Stimulated activated CD8-positive, alpha-beta memory T cell treated with anti-CD3 and anti-CD28 coated beads, Interleukin-7, amount 100 ng/mL, for 4 hours (primary cell): Measurements from ENCODE around the gene GPR137C.
A peak's percentile ranks its signal among the peaks of the same experiment; 100 is the strongest.

ENCODE experiments used
- DNase-seq, 2 donors: peaks; one replicate each; pipeline ENCODE4 v3.0.0-alpha.2; 2020; ENCODE audit warnings: low read depth in 2 of 2

The GPR137C gene, protein sequence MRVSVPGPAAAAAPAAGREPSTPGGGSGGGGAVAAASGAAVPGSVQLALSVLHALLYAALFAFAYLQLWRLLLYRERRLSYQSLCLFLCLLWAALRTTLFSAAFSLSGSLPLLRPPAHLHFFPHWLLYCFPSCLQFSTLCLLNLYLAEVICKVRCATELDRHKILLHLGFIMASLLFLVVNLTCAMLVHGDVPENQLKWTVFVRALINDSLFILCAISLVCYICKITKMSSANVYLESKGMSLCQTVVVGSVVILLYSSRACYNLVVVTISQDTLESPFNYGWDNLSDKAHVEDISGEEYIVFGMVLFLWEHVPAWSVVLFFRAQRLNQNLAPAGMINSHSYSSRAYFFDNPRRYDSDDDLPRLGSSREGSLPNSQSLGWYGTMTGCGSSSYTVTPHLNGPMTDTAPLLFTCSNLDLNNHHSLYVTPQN

DNA sequence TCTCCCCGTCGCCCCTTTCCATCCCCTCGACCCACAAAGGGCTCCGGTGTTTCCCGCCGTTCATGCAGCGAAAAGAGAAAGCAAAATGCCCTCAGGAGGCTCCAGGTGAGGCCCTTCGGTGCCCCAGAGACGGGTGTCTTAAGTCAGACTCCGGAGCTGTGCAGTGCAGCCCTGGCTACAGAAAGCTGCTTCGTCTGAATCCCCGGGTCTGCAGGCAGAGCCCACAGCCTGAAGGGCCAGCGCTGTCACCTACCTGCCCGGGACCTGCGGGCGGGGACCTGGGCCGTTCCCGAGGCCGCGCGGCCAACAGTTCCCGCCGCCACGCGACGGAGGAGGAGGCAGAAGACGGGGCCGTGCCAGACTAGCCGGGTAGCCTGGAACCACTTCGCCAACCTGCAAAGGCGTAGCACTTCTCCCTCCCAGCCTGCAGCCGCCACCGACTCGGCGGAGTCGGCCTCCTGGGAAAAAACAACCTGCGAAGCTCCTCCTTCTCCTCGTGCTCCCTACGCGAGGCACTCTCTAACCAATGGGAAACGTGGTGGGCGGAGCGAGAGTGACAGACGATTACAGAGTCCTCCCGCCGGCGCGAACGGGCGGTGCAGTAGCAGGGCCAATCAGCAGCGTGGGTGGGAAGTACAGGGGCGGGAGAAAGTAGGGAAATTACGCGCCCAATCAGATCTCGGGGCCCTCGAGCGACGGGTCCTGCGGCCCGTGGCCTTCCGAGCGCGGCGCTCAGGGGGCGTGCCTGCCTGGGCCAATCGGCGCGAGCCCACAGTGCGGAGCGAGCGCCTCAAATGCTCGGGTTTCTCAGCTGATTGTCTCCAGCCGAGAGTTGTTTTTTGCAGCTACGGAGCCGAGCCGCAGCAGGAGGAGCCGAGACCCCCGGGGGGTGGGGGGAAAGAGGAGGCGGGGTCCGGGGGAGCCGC is at the start of gene GPR137C, which contains the start of gene TXNDC16:
Gene GPR137C, plus strand, starts transcription at position 774 of the 926 bp plus-strand sequence. CDS start 312 bp downstream, outside the sequence.
Gene TXNDC16, minus strand, starts transcription at position 443 of the 926 bp plus-strand sequence. CDS start 8,948 bp downstream, outside the sequence.
- peak; percentile 99 to 100 for DNase-seq

DNA sequence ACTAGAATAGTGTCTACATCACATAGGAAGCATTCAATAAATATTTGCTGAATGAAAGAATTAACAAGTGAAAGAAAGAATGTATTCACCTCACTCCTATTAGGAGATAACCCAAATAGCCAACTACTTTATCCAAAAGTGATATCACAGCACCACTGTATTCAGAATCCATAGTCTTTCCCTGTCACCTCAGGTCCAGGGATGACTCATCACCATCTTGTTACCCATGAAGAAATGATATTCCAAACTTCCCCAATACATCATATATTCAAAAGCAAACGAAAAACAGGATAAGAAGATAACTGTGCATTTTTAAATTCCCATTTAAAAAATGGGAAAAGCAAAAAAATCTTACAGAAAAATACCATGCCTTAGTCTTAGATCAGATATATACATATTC is 39.4 kb upstream of the GPR137C start:
- no peak for DNase-seq

DNA sequence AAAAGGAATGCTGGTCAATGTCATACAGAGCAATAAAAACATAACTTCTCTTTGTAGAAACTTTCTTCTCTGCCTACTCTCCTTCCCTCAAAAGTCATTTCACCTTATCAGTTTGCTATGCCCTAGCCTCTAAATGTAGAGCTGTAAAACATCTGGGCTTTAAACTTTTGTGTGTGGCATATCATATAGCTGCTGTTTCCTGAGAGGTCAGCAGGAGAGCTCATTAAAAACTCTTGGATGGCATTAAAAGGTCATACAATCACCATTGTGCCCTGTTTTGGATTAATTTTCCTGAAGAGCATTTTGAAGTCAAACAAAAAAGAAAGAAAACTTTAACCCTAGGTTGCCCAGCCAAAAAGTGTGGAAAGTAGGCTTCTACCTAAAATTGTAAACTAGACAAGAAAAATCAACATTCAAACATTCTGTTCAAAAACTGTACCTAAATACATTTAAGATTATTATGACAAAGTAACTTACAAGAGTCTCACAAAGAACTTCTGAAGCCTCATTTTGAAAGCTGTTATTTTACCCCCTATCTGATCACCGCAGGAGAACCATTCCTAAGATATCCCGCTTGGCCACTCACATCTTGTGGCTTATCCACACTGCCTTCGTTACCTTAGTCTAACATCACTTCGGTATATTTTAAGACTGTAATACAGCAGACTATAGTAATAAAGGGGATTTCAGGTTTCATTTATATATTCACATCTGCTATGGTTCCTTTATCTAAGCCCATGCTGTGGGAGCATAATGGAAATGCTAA is 38.4 kb upstream of the GPR137C start:
- no peak for DNase-seq

DNA sequence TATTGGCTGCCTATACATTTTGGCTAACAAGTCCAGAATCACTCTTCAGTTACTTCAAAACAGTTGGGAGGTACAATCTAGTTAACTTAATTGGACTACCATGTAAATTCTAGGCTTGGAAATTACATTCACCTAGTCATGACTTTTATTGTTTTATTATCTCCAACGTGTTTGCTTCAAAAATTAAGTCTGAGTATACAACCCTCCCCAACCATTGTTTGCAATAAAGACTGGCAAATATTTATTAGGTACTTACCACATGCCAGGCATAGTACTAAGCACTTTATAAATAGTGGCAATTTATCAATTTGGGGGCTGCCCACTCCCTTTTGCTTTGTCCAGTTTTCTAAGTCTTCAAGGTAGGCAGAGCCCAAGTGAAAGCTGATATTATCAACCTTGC is 30.6 kb upstream of the GPR137C start:
- DNase-seq = no peak

DNA sequence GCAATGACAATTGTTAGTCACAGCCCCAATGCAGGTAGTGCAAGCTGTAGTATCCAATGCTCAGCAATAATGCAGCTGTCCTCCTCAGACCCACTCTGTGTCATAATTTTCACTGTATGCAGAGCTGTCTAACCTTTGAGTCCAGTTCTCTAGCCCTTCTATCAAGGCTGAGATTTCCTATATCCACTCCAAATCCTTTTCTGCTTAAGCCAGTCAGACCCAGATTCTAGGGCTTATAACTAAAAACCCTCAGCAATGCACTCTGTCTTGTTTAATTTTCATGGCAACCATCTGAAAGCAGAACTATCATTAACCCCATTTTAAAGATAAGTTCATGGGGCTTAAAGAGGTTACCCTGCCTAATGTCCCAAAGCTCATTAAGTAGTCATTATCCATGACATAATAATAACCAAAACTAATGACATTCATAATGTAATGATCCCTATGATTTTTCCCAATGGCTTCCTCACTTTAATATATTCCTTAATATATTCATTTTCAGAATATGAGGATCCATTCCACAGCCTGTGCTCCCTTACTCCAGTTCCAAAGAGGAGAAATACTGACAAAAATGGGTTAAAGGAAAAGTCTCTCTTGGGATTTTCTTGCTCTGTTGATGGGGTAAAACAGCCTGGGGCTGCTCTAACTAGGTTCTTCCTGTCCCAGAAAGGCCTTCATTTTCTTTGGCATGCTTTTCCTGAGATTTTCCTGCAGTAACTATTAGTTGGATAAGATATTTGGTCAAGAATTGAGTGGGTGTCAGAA is 29.9 kb upstream of the GPR137C start:
- no peak for DNase-seq

DNA sequence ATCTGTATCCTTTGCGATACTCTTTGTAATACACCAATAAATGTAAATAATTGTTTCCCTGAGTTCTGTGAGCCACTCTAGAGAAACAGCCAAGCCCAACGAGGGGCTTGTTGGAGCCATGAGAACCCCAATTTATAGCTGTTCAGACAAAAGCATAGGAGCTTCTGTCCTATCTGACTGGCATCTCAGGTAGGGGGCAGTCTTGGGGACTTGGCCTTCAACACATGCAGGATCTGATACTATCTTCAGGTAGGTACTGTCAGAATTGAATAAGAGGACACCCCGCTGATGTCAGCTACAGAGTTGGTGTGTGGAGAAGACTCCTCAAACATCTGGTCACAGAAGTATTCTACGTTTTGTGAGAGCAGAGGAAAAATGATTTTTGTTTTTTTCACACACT is 25.6 kb upstream of the GPR137C start:
- no peak for DNase-seq

DNA sequence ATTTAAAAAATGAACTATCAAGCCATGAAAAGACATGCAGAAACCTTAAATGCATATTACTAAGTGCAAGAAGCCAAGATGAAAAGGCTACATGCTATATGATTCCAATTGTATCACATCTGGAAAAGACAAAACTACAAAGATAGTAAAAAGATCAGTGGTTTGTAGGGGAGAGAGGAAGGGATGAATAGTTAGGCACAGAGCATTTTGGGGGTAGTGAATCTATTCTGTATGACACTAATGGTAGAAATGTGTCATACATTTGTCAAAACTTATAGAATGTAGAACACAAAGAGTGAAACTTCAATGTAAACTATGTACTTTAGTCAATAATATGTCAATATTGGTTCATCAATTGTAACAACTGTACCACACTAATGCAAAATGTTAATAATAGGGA is 21.2 kb upstream of the GPR137C start:
- DNase-seq = no peak

DNA sequence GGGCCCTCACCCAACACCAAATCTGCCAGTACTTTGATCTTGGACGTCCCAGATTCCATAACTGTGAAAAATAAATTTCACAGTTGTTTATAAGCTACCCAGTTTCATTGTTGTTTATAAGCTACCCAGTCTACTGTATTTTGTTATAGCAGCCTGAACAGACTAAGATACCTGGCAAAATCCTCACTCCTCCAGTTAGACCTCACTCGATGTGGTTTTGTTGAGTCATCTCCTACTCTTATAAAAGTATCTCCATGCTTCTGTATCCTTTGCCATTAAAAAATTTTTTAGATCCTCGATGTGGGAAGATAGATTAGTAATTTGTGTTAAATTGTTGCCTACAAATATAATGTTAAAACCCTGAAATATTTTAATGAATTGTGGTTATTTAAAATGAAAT is 16.4 kb upstream of the GPR137C start:
- no peak for DNase-seq

DNA sequence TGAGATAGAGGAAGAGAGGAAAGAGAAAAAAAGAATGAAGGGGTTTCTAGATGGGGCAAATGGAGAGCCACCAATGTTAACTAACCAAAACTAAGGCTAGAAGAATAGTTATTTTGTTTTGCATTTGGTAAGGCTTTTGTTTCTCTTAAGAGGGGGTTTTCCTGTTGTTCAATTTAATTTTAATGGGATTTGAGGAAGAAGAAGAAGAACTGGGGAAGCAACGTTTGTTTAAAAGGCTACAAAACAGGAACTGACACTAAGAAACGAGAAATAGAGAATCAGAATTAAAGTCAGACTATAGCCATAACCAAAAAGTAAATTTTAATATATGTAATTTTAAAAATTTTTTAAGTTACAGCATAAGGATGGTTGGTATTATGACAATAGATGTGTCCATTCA is 14.0 kb upstream of the GPR137C start:
- no peak for DNase-seq

DNA sequence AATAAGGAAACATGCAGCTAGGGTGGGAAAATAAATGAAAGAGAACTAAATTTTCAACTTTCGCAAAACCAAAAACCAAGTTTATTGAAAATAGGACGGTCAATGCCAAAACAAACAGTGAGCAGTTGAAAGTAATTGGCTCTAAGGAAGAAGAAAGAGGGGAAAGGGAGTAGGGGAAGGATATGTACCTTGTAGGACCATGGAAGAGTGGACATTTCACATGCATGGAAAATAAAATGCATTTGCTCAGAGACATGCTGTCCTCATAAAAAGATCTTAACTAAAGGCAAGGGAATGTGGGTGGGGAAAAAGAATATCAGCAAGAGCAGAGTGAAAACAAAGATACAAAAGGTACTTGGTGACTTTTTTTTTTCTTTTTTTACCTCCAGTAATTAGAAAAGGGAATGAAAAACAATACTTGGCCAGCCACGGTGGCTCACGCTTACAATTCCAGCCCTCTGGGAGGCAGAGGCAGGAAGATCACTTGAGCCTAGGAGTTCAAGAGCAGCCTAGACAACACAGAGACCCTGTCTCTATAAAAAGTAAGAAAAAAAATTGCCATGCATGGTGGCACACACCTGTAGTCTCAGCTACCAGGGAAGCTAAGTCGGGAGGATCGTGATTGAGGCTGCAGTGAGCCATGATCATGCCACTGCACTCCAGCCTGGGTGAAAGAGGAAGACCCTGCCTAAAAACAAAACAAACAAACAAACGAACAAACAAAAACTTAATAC is 6.9 kb upstream of the GPR137C start:
- no peak for DNase-seq

DNA sequence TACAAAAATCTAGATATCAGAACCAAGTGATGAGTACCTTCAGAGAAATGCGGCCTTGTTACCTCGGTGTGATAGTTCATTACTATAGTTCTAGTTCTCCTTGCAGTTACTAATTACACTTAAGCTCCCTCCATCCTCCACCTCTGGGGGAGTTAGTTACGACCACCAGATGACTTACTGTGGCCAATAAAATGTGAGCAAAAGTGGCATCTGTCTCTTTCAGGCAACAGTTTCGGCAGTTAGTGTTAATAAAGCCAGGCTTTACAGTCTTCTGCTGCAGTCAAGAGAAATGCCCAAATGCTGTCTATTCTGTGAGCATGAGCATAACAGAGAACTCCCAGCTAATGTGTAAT is 6.3 kb upstream of the GPR137C start:
- no peak for DNase-seq

DNA sequence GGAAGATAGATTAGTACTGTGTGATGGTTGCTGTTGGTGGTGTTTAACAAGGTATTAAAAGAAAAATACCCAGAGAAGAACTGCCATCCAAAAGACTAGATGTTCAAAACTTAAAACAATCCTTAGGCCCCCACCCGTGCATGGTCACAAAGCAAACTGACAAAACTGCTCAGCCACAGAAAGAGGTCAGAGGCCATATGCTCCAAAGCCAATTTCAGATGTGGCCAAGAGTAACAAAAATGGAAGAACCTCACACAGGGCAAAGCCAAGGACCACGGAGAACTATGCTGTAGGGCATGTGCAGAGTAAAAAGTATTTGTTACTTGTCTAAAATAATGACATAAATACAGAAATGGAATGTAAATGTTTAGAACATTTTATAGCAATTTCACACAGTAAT is 5.6 kb upstream of the GPR137C start:
- DNase-seq = no peak

DNA sequence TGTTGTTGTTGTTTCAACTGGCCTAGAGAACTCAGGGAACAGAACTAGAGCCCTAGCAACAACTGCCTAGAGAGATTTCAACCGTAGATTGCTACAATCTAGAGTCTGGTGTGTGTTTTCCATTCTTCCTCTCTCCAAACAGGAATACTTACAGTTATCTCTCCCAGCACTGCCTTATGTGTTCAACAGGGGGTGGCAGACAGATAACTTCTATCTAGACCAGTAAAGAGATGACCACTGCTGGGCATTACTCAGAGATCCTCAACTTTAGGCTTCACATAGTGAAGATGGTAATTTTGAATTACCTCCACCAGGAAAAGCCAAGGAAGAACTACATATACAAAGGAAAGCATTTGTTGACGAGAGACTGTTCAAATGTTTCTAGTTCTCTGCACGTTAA is 5.1 kb upstream of the GPR137C start:
- no peak for DNase-seq

DNA sequence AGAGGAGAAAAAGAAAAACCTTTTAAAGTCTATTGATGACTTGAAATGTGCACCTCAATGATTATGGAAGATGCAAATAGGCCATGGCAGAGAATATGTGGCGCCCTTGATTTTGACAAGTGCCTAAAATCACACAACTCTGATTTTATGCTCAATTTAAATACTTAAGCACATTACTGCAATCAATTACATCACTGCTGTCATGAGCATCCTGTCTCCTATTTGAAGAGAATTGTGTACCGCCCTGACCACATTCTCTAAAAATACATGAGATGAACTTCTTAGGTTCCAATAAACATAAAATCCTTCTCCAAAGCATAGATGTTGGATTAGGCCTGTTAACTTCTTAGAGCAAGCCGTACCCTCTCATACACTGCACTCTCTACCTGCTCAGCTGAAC is 2.0 kb upstream of the GPR137C start:
- DNase-seq = no peak

DNA sequence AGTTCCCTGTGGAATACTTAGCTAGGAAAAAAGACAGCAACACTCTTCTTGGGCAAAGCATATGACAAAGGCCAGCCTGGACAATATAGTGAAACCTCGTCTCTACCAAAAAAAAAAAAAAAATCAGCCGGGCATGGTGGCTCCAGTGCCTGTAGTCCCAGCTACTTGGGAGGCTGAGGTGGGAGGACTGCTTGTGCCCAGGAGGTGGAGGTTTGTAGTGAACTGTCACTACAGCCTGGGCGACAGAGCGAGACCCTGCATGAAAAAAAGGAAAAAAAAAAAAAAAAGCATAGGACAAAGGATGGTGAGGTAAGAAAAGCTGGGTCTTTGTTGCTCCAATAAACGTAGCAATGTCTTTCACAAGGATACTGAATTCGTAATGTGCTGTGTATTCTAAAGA is 1.4 kb upstream of the GPR137C start:
- no peak for DNase-seq

DNA sequence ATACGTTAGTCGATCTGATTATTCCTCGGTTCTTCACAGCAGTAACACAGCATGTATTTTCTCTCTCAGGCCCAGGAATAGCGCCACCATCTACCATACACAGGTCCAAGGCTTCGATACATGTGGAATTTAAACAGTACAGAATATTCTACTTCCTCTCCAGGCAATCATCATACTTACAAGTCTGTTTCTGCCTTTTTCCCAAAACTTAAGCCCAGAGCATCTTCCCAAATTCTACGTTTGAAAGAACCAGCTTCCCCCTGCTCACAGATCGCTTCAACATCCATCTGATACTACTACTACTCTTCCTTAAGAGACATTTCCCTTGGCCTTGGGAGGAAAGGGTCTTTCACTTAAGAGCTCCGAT is 957 bp upstream of the GPR137C start:
- no peak for DNase-seq

DNA sequence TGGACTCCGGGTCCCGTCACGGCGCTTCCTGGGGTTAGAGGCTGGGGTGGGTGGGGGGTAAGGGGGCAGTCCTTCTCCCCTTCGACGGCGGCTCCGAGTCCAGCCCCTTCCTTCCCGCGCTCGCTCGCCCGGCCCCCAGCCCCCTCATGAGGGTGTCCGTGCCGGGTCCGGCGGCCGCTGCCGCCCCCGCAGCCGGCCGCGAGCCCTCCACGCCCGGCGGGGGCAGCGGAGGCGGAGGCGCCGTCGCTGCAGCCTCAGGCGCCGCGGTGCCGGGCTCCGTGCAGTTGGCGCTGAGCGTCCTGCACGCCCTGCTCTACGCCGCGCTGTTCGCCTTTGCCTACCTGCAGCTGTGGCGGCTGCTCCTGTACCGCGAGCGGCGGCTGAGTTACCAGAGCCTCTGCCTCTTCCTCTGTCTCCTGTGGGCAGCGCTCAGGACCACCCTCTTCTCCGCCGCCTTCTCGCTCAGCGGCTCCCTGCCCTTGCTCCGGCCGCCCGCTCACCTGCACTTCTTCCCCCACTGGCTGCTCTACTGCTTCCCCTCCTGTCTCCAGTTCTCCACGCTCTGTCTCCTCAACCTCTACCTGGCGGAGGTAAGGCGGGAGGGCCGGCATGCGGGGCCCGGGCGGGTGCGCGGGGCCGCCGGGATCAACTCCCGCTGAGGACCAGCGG is 500 bp downstream of the GPR137C start:
- no peak for DNase-seq

DNA sequence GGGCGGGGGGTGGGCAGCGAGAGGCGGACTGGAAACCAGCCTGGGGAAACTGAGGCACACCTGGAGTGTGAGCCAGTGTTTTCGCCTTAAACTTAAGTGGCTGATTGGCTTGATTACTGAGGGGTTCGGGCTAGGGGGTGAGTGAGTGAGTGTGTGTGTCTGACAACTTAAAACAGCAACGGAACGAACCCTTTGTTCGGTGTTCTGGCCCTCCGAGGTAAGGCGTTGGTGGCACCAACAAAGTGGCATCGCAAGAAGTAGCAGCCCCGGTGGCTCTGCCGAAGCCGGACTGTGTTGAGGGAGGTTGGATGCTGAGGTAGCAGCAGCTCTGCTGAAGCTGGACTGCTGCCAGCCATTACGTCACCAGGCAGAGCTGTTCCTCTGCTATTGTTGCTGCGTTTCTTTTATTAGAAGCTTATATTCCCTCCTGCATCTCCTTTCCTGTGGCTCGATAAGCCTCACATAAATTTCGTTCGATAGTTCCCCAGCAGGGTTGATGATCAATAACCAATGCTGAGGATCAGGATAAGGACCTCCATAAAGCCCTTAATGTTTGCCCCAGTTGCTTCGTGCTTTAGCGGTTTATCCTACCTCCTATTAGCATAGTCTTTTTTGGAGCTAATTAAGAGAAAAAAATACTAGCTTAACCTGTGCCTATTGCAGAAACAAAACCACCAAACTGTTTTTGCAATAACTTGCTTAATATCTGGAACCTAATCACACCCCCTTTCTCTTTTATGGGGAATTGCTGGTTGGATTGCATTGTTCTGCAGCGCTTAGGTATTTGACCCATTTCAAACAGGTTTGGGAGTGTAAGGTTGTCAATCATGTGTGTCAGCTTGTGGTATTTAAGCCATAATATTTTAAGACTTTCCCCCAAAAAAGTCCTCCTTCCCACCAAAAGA is 1.3 kb downstream of the GPR137C start:
- peak; percentile 59 to 74 for DNase-seq

DNA sequence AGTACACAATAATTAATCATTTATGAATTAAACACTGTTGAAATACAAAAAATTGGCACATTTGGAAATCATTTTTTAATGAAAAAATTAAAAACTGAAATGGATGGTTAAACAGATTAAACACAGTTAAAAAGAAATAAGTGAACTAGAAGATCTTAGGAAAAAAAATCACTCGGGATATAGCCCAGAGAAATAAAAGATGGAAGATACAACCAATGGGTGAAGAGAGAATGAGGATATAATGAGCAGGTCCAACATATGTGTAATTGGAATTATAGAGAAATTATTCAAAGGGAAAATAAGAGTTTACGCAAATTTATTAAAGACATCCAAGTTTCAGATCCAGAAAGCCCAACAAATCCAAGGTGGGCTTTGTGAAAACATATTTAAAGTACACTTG is 6.1 kb downstream of the GPR137C start:
- DNase-seq = no peak
